Heart right ventricle (tissue), 16 donors: ENCODE results near the gene GHRHR. TPM values are rescaled to one million over a fixed set of nuclear protein-coding genes. Genes with fewer than 3 reads are reported as not detected.

Experiments used
- ATAC-seq, 8 donors: fragments of 200-7000 bp; cut with Tn5 transposase; one replicate each; pipeline ENCODE4 v1.9.1; 2020; ENCODE audit warnings: mild to moderate bottlenecking in 8 of 8, moderate library complexity in 8 of 8, moderate number of reproducible peaks in 1 of 8
- DNase-seq, 2 donors: peaks; one replicate each; pipeline ENCODE4 v3.0.0-alpha.2; 2020
- H3K27ac ChIP-seq, 10 donors: fragments of 200-600 bp; sonication (generic) in 2 of 10; one replicate each; pipeline versions ENCODE4 v1.5.0 to v1.8.0; 2020 to 2022; ENCODE audit warnings: mild to moderate bottlenecking in 3 of 10
- H3K27me3 ChIP-seq, 7 donors: fragments of 200-600 bp; one replicate each; pipeline ENCODE4 v1.8.0; 2021 to 2022; ENCODE audit warnings: mild to moderate bottlenecking in 2 of 7
- H3K36me3 ChIP-seq, 9 donors: fragments of 200-600 bp; sonication (generic) in 1 of 9; one replicate each; pipeline versions ENCODE4 v1.5.0 to v1.8.0; 2020 to 2022; ENCODE audit warnings: mild to moderate bottlenecking in 2 of 9
- H3K4me1 ChIP-seq, 9 donors: fragments of 200-600 bp; sonication (generic) in 1 of 9; one replicate each; pipeline versions ENCODE4 v1.5.0 to v1.8.0; 2020 to 2022; ENCODE audit warnings: mild to moderate bottlenecking in 4 of 9
- H3K4me3 ChIP-seq, 10 donors: fragments of 200-600 bp; sonication (generic) in 2 of 10; one replicate each; pipeline versions ENCODE4 v1.5.0 to v1.8.0; 2020 to 2022; ENCODE audit warnings: mild to moderate bottlenecking in 7 of 10, moderate library complexity in 2 of 10
- H3K9me3 ChIP-seq, 11 donors: fragments of 200-600 bp in 10 of 11; sonication (generic) in 2 of 11; one replicate each; pipeline versions ENCODE4 v1.5.0 to v1.8.0; 2013 to 2022; ENCODE audit warnings: mild to moderate bottlenecking in 2 of 11, control low read depth in 1 of 11, moderate library complexity in 1 of 11
- CTCF ChIP-seq, 9 donors: fragments of 200-600 bp; sonication (generic) in 2 of 9; IDR thresholded peaks; one replicate each; pipeline versions ENCODE4 v1.5.0 to v1.8.0; 2021 to 2022; ENCODE audit warnings: antibody characterized with exemption in 9 of 9, mild to moderate bottlenecking in 5 of 9, moderate library complexity in 1 of 9
- WGBS, 2 donors: extraction: QIAGEN DNeasy Blood & Tissue Kit; methylation state at CpG; one replicate each; pipeline ENCODE4 v1.1.7; 2013; ENCODE audit warnings: inconsistent platforms in 1 of 2; 5-methylcytosine and 5-hydroxymethylcytosine counted together
- intact Hi-C, 10 donors: fragments of 100-400 bp; cut with DNase I; formaldehyde crosslinking; loops; one replicate each; pipeline versions ENCODE4 v1.11.1 to v1.14.2; 2022
- polyA plus RNA-seq, 2 donors: library from polyadenylated mRNA; stranded (reverse); fragments of 200-250 nt; gene quantifications; one replicate each; pipeline ENCODE4 v1.2.3, GENCODE V29; 2013
- total RNA-seq, 10 donors: library from RNA; stranded (reverse); fragmentation: NEBNext Ultra II Directional in 3 of 10; extraction: Animal tissue kit (Norgen Biotek cat#: 25700) in 3 of 10; gene quantifications; one replicate each; pipeline versions ENCODE4 v1.2.1 to v1.2.4, GENCODE V29; 2021 to 2023
- donor health status: Arrhythmogenic right ventricular cardiomyopathy.
- donor health status: ischemic (EF 13 %, LVEDD 7.1; RV severe dilation, severe dysfunction).
- donor health status: healthy with polysubstance abuse.
- donor health status: DM: no; HTN: yes; CAD: no.
- donor health status: DM: no; HTN: no; CAD: no.
- donor health status: ischemic (EF 25% LVEDD 6.9; RV normal size, moderate dysfunction).
- donor health status: ischemic (EF 25% LVEDD 5.7; RV mildly dilated, moderate dysfunction).
- donor health status: healthy.
- donor health status: DM: yes; HTN: yes; CAD: no.
- donor health status: Ischemic cardiomyopathy.
- donor health status: ischemic (EF 35%, LVEDD 5.7; RV mildly dilated, moderate dysfunction).
- donor health status: nonischemic (EF 11% LVEDD 7.7; RV severe dilation, severe dysfunction).
- donor health status: DM: yes; HTN: yes; CAD: no.
- donor health status: PGD.
- donor health status: ischemic (EF 29% LVEDD 5.4; RV normal size, mild dysfunction).
- donor health status: nonischemic (EF 23%, LVEDD 6.1; RV moderate dilation, normal function).

The GHRHR gene
- total and polyA plus RNA-seq, 12 donors = not detected

- Histone ChIP-seq H3K9me3 (no peaks in the 10 kb centered on the region), H3K27me3 (peaks cover 0 to 30% (median 0%) of the 10 kb centered on the region in 7 donors), H3K36me3 (no peaks in the 10 kb centered on the region), H3K27ac (no peak overlapping the region), H3K4me3 (no peak overlapping the region), H3K4me1 (peaks cover 0 to 16% (median 7%) of the 10 kb centered on the region in 9 donors)
- DNase-seq (no peak), ATAC-seq (no peak)
- intact Hi-C loops = loop anchor here (2.0 to 5.0 kb wide), 4 partner anchors 174 to 234 kb away; no protein-coding TSS in a partner anchor
- TF ChIP-seq CTCF (IDR thresholded peaks at IDR 0.05) = no peak
- WGBS, 2 donors = 73 to 78% methylated on average over 5 of the region's 5 CpGs
These were observed 12.6 kb downstream of the GHRHR start for GRCh38 chr7:30976381-30976780.

- no peak overlapping the region for H3K27ac ChIP-seq
- peaks cover 0 to 10% (median 7%) of the 10 kb centered on the region in 9 donors for H3K4me1 ChIP-seq
- intact Hi-C loops = loop anchor here (2.0 to 5.0 kb wide), 4 partner anchors 175 to 235 kb away; no protein-coding TSS in a partner anchor
- TF ChIP-seq CTCF (IDR thresholded peaks at IDR 0.05) = no peak
- ATAC-seq (no peak), DNase-seq (no peak)
- H3K9me3 ChIP-seq = no peaks in the 10 kb centered on the region
- 48 to 65% methylated on average over 1 of the region's 1 CpG for WGBS, 2 donors
- no peak overlapping the region for H3K4me3 ChIP-seq
- no peaks in the 10 kb centered on the region for H3K36me3 ChIP-seq
- H3K27me3 ChIP-seq = peaks cover 0 to 22% (median 0%) of the 10 kb centered on the region in 7 donors
These were observed 13.5 kb downstream of the GHRHR start for GRCh38 chr7:30977222-30977621.

GRCh38 chr7:30977896-30978564, 14.3 kb downstream of the GHRHR start:
- Histone ChIP-seq H3K9me3 (no peaks in the 10 kb centered on the region), H3K4me3 (no peak overlapping the region), H3K4me1 (peaks cover 0 to 10% (median 7%) of the 10 kb centered on the region in 9 donors), H3K36me3 (no peaks in the 10 kb centered on the region), H3K27ac (no peak overlapping the region), H3K27me3 (peaks cover 0 to 18% (median 0%) of the 10 kb centered on the region in 7 donors)
- intact Hi-C loops = loop anchor here (2.0 to 5.0 kb wide), 4 partner anchors 176 to 236 kb away; no protein-coding TSS in a partner anchor
- WGBS, 2 donors = 43 to 53% methylated on average over 9 of the region's 9 CpGs
- peak in 8 of 9 donors; percentile 22 to 59 (median 48) for TF ChIP-seq CTCF (IDR thresholded peaks at IDR 0.05)
- ATAC-seq (peak in 1 of 8 donors; percentile 26), DNase-seq (no peak)

- ATAC-seq = no peak
- 67 to 75% methylated on average over 11 of the region's 11 CpGs for WGBS, 2 donors
These were observed 15.3 kb downstream of the GHRHR start for GRCh38 chr7:30979027-30979426.

More at GRCh38 chr7:30979027-30979426, 15.3 kb downstream of the GHRHR start:
- Histone ChIP-seq H3K9me3 (no peaks in the 10 kb centered on the region), H3K27me3 (peaks cover 0 to 18% (median 8%) of the 10 kb centered on the region in 7 donors), H3K4me3 (no peak overlapping the region), H3K27ac (no peak overlapping the region), H3K36me3 (no peaks in the 10 kb centered on the region), H3K4me1 (peaks cover 0 to 17% (median 7%) of the 10 kb centered on the region in 9 donors)
- no peak for TF ChIP-seq CTCF (IDR thresholded peaks at IDR 0.05)
- DNase-seq = no peak
- intact Hi-C loops = loop anchor here in 9 of 10 donors (5.0 kb wide), 3 partner anchors 177 to 237 kb away; no protein-coding TSS in a partner anchor
